HepG2 (cell line): Measurements from ENCODE around the gene CDC37. TPM values are rescaled to one million over a fixed set of nuclear protein-coding genes. Genes with fewer than 3 reads are reported as not detected.

Source experiments
- ARID4A ChIP-seq: sonication (generic); formaldehyde crosslinking; IDR thresholded peaks from 2 replicates; pipeline ENCODE4 v1.5.0; 2020; ENCODE audit warnings: mild to moderate bottlenecking, missing genetic modification reagents, borderline replicate concordance
- ARNT2 ChIP-seq: sonication (generic); formaldehyde crosslinking; IDR thresholded peaks from 2 replicates; pipeline ENCODE4 v1.8.0; 2022; ENCODE audit warnings: mild to moderate bottlenecking, low read depth, missing genetic modification reagents, moderate library complexity
- BRF2 ChIP-seq: sonication (generic); formaldehyde crosslinking; IDR thresholded peaks from 2 replicates; pipeline ENCODE4 v1.8.1; 2022; ENCODE audit warnings: mild to moderate bottlenecking, missing genetic modification reagents
- CCDC6 ChIP-seq: sonication (generic); formaldehyde crosslinking; IDR thresholded peaks from 2 replicates; pipeline ENCODE4 v1.8.1; 2022; ENCODE audit warnings: mild to moderate bottlenecking, missing genetic modification reagents, moderate library complexity
- CENPT ChIP-seq: sonication (generic); formaldehyde crosslinking; IDR thresholded peaks from 2 replicates; pipeline ENCODE4 v1.8.0; 2022; ENCODE audit warnings: low read depth, mild to moderate bottlenecking, moderate library complexity, missing genetic modification reagents
- DNMT1 ChIP-seq: sonication (generic); formaldehyde crosslinking; IDR thresholded peaks from 2 replicates; pipeline ENCODE4 v1.5.1; 2020; ENCODE audit warnings: mild to moderate bottlenecking, missing genetic modification reagents
- HNRNPK ChIP-seq: fragments of 200-400 bp; formaldehyde crosslinking; IDR thresholded peaks from 2 replicates; pipeline ENCODE4 v1.6.1; 2018; ENCODE audit warnings: low read length, low read depth, moderate library complexity, mild to moderate bottlenecking; ENCODE audit not compliant: poor library complexity, severe bottlenecking
- ISL2 ChIP-seq: sonication (generic); formaldehyde crosslinking; IDR thresholded peaks from 2 replicates; pipeline ENCODE4 v1.5.0; 2020; ENCODE audit warnings: missing genetic modification reagents
- MYNN ChIP-seq: sonication (generic); formaldehyde crosslinking; IDR thresholded peaks from 2 replicates; pipeline ENCODE4 v1.4.0; 2020; ENCODE audit warnings: mild to moderate bottlenecking, low read depth, missing genetic modification reagents
- NBN ChIP-seq: fragments of 450-650 bp; conservative IDR thresholded peaks from 2 replicates; pipeline ENCODE4 v1.6.1; 2017
- REPIN1 ChIP-seq: sonication (generic); formaldehyde crosslinking; IDR thresholded peaks from 2 replicates; pipeline ENCODE4 v1.8.0; 2022; ENCODE audit warnings: missing genetic modification reagents, low read depth, mild to moderate bottlenecking, borderline replicate concordance
- SP1 ChIP-seq, 2 experiments: fragments of 450-650 bp in 1 of 2; sonication (generic) in 1 of 2; formaldehyde crosslinking in 1 of 2; IDR thresholded peaks; 2 replicates each; pipeline versions ENCODE4 v1.4.0 to v1.6.1; 2016 to 2020; ENCODE audit warnings: missing genetic modification reagents in 1 of 2
- TGIF2 ChIP-seq: IDR thresholded peaks from 2 replicates; pipeline ENCODE4 v1.6.1; 2016; ENCODE audit warnings: control low read depth, missing compliant biosample characterization
- THAP11 ChIP-seq: IDR thresholded peaks from 2 replicates; pipeline ENCODE4 v1.6.1; 2016; ENCODE audit warnings: missing biosample characterization, missing genetic modification reagents
- THYN1 ChIP-seq: sonication (generic); formaldehyde crosslinking; IDR thresholded peaks from 2 replicates; pipeline ENCODE4 v1.8.1; 2023; ENCODE audit warnings: low read depth, mild to moderate bottlenecking, moderate library complexity, missing genetic modification reagents, borderline replicate concordance
- ZC3H4 ChIP-seq: sonication (generic); formaldehyde crosslinking; IDR thresholded peaks from 2 replicates; pipeline ENCODE4 v1.4.0; 2020; ENCODE audit warnings: missing genetic modification reagents, borderline replicate concordance
- ZNF337 ChIP-seq: sonication (generic); formaldehyde crosslinking; IDR thresholded peaks from 2 replicates; pipeline ENCODE4 v1.5.1; 2020; ENCODE audit warnings: missing genetic modification reagents, low read depth, mild to moderate bottlenecking, borderline replicate concordance
- ZNF501 ChIP-seq: sonication (generic); formaldehyde crosslinking; IDR thresholded peaks from 2 replicates; pipeline ENCODE4 v1.5.1; 2020; ENCODE audit warnings: mild to moderate bottlenecking, moderate library complexity, missing genetic modification reagents
- ZNF75D ChIP-seq: sonication (generic); formaldehyde crosslinking; IDR thresholded peaks from 2 replicates; pipeline ENCODE4 v1.8.1; 2023; ENCODE audit warnings: missing genetic modification reagents, mild to moderate bottlenecking, borderline replicate concordance
- polyA plus RNA-seq, 8 experiments: library from polyadenylated mRNA; depleted of rRNA in 3 of 8; stranded (reverse) in 7 of 8; unstranded in 1 of 8; fragments of >200 nt; fragmentation: Illumina TruSeq in 4 of 8; extraction: Trizol in 4 of 8; gene quantifications; 2 replicates each; pipeline versions ENCODE4 v1.2.1 to v1.2.3, GENCODE V29; 2011 to 2016; ENCODE audit warnings: low read depth in 4 of 8, missing spikeins in 1 of 8, mixed read lengths in 1 of 8; ENCODE audit not compliant: insufficient read depth in 1 of 8
- total RNA-seq, 5 experiments: library from RNA; depleted of rRNA; stranded (reverse); fragments of >200 nt; fragmentation: Illumina TruSeq; extraction: Trizol; gene quantifications; 2 replicates each; pipeline ENCODE4 v1.2.3, GENCODE V29; 2016; ENCODE audit warnings: low read depth in 1 of 5

The CDC37 gene
- total and polyA plus RNA-seq, 2 of the 13 experiments (the other 11 are each of a cell fraction or from before 2014, with no cell fraction given) = 158 to 177 TPM

- TF ChIP-seq ISL2 (CRISPR knock-in tag) = peak; percentile 54; the same call in 1 of the 2 replicates
- TF ChIP-seq THAP11 (CRISPR knock-in tag) = peak; percentile 85
- TF ChIP-seq REPIN1 (CRISPR knock-in tag) = peak; percentile 49
- no peak for TF ChIP-seq TGIF2
- no peak for TF ChIP-seq HNRNPK
- no peak for TF ChIP-seq MYNN (CRISPR knock-in tag)
- TF ChIP-seq DNMT1 (CRISPR knock-in tag) = peak; percentile 64; the same call in 1 of the 2 replicates
- TF ChIP-seq ZNF337 (CRISPR knock-in tag) = no peak
- no peak for TF ChIP-seq ZNF75D (CRISPR knock-in tag)
- no peak; the same call in 1 of the 2 replicates for TF ChIP-seq CENPT
- no peak for TF ChIP-seq THYN1
- TF ChIP-seq SP1 (IDR thresholded peaks at IDR 0.05) = no peak
- TF ChIP-seq SP1 (CRISPR knock-in tag; IDR thresholded peaks at IDR 0.05) = peak; percentile 82
- peak; percentile 89 for TF ChIP-seq ARID4A (CRISPR knock-in tag)
- TF ChIP-seq NBN = no peak
- TF ChIP-seq ARNT2 (CRISPR knock-in tag) = peak; percentile 81
- TF ChIP-seq ZNF501 = peak; percentile 85
- TF ChIP-seq BRF2 (CRISPR knock-in tag) = no peak
- TF ChIP-seq CCDC6 (CRISPR knock-in tag) = peak; percentile 65
- TF ChIP-seq ZC3H4 (CRISPR knock-in tag) = no peak
Measured at GRCh38 chr19:10380313-10381102, 22.8 kb downstream of the CDC37 start, which contains the start of gene TYK2 (continued).
